Fibroblast of lung (primary cell): Measurements from ENCODE around the gene USP7. TPM values are rescaled to one million over a fixed set of nuclear protein-coding genes. Genes with fewer than 3 reads are reported as not detected.

Experiments used
- DNase-seq, 2 donors: peaks; one replicate each; pipeline versions ENCODE4 v3.0.0 to v3.0.0-alpha.2; 2010; ENCODE audit warnings: low read depth in 2 of 2
- H2AFZ ChIP-seq: 2 replicates; pipeline ENCODE4 v1.5.1; 2012; ENCODE audit warnings: low read length, control low read depth, inconsistent platforms
- H3K27ac ChIP-seq: 2 replicates; pipeline ENCODE4 v1.5.1; 2011; ENCODE audit warnings: low read length, control low read depth; ENCODE audit not compliant: insufficient read depth
- H3K27me3 ChIP-seq: 2 replicates; pipeline ENCODE4 v1.5.1; 2011; ENCODE audit warnings: mild to moderate bottlenecking, low read length; ENCODE audit not compliant: control insufficient read depth, insufficient read depth
- H3K36me3 ChIP-seq: 2 replicates; pipeline ENCODE4 v1.5.1; 2011; ENCODE audit warnings: low read length; ENCODE audit not compliant: control insufficient read depth, insufficient read depth
- H3K4me1 ChIP-seq: 2 replicates; pipeline ENCODE4 v1.5.1; 2011; ENCODE audit warnings: low read length; ENCODE audit not compliant: control insufficient read depth, insufficient read depth; ENCODE audit errors: extremely low read depth
- H3K4me2 ChIP-seq: 2 replicates; pipeline ENCODE4 v1.5.1; 2011; ENCODE audit warnings: low read length, control low read depth; ENCODE audit not compliant: insufficient read depth; ENCODE audit errors: extremely low read depth
- H3K4me3 ChIP-seq, 4 experiments: fragments of 200-600 bp in 1 of 4; sonication (generic) in 1 of 4; replicated peaks in 1 of 4; 2 replicates each; pipeline ENCODE4 v1.5.1; 2011 to 2016; ENCODE audit warnings: low read length in 4 of 4, low read depth in 3 of 4, mild to moderate bottlenecking in 3 of 4, control low read depth in 2 of 4, inconsistent platforms in 1 of 4, mixed read lengths in 1 of 4; ENCODE audit not compliant: insufficient read depth in 1 of 4; ENCODE audit errors: control extremely low read depth in 1 of 4
- H3K79me2 ChIP-seq: 2 replicates; pipeline ENCODE4 v1.5.1; 2012; ENCODE audit warnings: mild to moderate bottlenecking, low read length, inconsistent platforms; ENCODE audit not compliant: control insufficient read depth, insufficient read depth
- H3K9ac ChIP-seq: 2 replicates; pipeline ENCODE4 v1.5.1; 2011; ENCODE audit warnings: mild to moderate bottlenecking, low read length, control low read depth; ENCODE audit not compliant: insufficient read depth
- H3K9me3 ChIP-seq: 2 replicates; pipeline ENCODE4 v1.5.1; 2012; ENCODE audit warnings: low read depth, low read length; ENCODE audit not compliant: control insufficient read depth, insufficient read depth
- H4K20me1 ChIP-seq: 2 replicates; pipeline ENCODE4 v1.5.1; 2011; ENCODE audit warnings: low read length; ENCODE audit not compliant: control insufficient read depth, insufficient read depth; ENCODE audit errors: extremely low read depth
- CTCF ChIP-seq, 2 donors: IDR thresholded peaks in 1 of 2; conservative IDR thresholded peaks in 1 of 2; 1 replicate in 1 of 2; 2 replicates in 1 of 2; pipeline ENCODE4 v1.5.1; 2011 to 2012; ENCODE audit warnings: low read length in 2 of 2, control low read depth in 1 of 2, inconsistent platforms in 1 of 2, low read depth in 1 of 2, mild to moderate bottlenecking in 1 of 2
- EZH2 ChIP-seq: IDR thresholded peaks from 2 replicates; pipeline ENCODE4 v1.5.1; 2012; ENCODE audit warnings: low read length, control low read depth, mild to moderate bottlenecking; ENCODE audit errors: missing control alignments
- polyA plus RNA-seq, 2 donors: library from polyadenylated mRNA; depleted of rRNA in 1 of 2; stranded (reverse) in 1 of 2; unstranded in 1 of 2; fragments of >200 nt; gene quantifications; 2 replicates each; pipeline ENCODE4 v1.2.1, GENCODE V29; 2011 to 2012; ENCODE audit warnings: missing spikeins in 1 of 2
- total RNA-seq: library from RNA; depleted of rRNA; stranded (reverse); fragments of >200 nt; gene quantifications from 2 replicates; pipeline ENCODE4 v1.2.1, GENCODE V29; 2014

Gene USP7
- total and polyA plus RNA-seq, 2 donors (not counting 1 experiment from before 2014, with no cell fraction given) = 22.5 to 48.7 TPM

- Histone ChIP-seq H3K9me3 (no peaks in the 10 kb centered on the region), H3K27ac (no peak overlapping the region), H2AFZ (no peak overlapping the region), H3K79me2 (peaks cover 2% of the 10 kb centered on the region), H3K9ac (no peak overlapping the region), H3K4me3 (no peak overlapping the region), H3K36me3 (peaks cover 10% of the 10 kb centered on the region), H3K4me1 (no peaks in the 10 kb centered on the region), H4K20me1 (no peaks in the 10 kb centered on the region), H3K4me2 (no peak overlapping the region), H3K27me3 (no peaks in the 10 kb centered on the region)
- TF ChIP-seq EZH2 (no peak), CTCF (conservative IDR thresholded peaks at IDR 0.05 in 1 of 2, IDR thresholded peaks at IDR 0.05 in 1 of 2; ENCODE audit: low read depth in 1 of 2, low read length in 2 of 2) (no peak)
- DNase-seq = peak in 1 of 2 donors; percentile 42
These were observed 56.6 kb downstream of the USP7 start for GRCh38 chr16:8907096-8907495.

- no peaks in the 10 kb centered on the region for H3K9me3 ChIP-seq
- H2AFZ ChIP-seq = no peak overlapping the region
- no peaks in the 10 kb centered on the region for H3K27me3 ChIP-seq
- no peak overlapping the region for H3K4me2 ChIP-seq
- H3K27ac ChIP-seq = no peak overlapping the region
- H3K79me2 ChIP-seq = peaks cover 2% of the 10 kb centered on the region
- no peak overlapping the region for H3K9ac ChIP-seq
- no peaks in the 10 kb centered on the region for H3K4me1 ChIP-seq
- H4K20me1 ChIP-seq = no peaks in the 10 kb centered on the region
- TF ChIP-seq CTCF (conservative IDR thresholded peaks at IDR 0.05 in 1 of 2, IDR thresholded peaks at IDR 0.05 in 1 of 2; ENCODE audit: low read depth in 1 of 2, low read length in 2 of 2) (peak; percentile 13 to 28), EZH2 (no peak)
- no peak overlapping the region for H3K4me3 ChIP-seq
- no peak for DNase-seq
- peaks cover 12% of the 10 kb centered on the region for H3K36me3 ChIP-seq
These were observed 57.7 kb downstream of the USP7 start for GRCh38 chr16:8905795-8906591.

GRCh38 chr16:8905168-8905762 lies 58.4 kb downstream of the USP7 start:
- H3K9ac ChIP-seq = no peak overlapping the region
- no peak overlapping the region for H2AFZ ChIP-seq
- no peak overlapping the region for H3K4me3 ChIP-seq
- H3K4me2 ChIP-seq = no peak overlapping the region
- TF ChIP-seq EZH2 (no peak), CTCF (conservative IDR thresholded peaks at IDR 0.05 in 1 of 2, IDR thresholded peaks at IDR 0.05 in 1 of 2; ENCODE audit: low read depth in 1 of 2, low read length in 2 of 2) (peak; percentile 57 to 60)
- no peaks in the 10 kb centered on the region for H4K20me1 ChIP-seq
- no peaks in the 10 kb centered on the region for H3K4me1 ChIP-seq
- H3K27ac ChIP-seq = no peak overlapping the region
- H3K36me3 ChIP-seq = peaks cover 11% of the 10 kb centered on the region
- peak; percentile 33 to 59 for DNase-seq
- H3K9me3 ChIP-seq = no peaks in the 10 kb centered on the region
- H3K27me3 ChIP-seq = no peaks in the 10 kb centered on the region
- H3K79me2 ChIP-seq = peaks cover 2% of the 10 kb centered on the region
